IMR-90 (cell line): Measurements from ENCODE around the gene BSPRY. TPM values are rescaled to one million over a fixed set of nuclear protein-coding genes. Genes with fewer than 3 reads are reported as not detected.

Experiments
- ATAC-seq: fragments of 200-7000 bp; cut with Tn5 transposase; 2 replicates; pipeline ENCODE4 v1.9.1; 2020; ENCODE audit warnings: low read depth, mild to moderate bottlenecking, moderate library complexity
- BruUV-seq: library from RNA; stranded (reverse); fragments of 400-500 nt; replicated peaks from 2 replicates; lab custom pipeline; 2021; lab: Mats Ljungman, UMichigan
- CTCF ChIA-PET: fragments of 300-600 bp; formaldehyde crosslinking; extraction: SDS; loops from one replicate; lab custom pipeline; 2021; ENCODE audit warnings: antibody characterized with exemption; lab: Yijun Ruan, JAX
- POLR2A ChIA-PET: fragments of 300-600 bp; sonication (Branson Sonifier 250); formaldehyde crosslinking; loops from one replicate; lab custom pipeline; 2022; ENCODE audit warnings: antibody characterized with exemption; ENCODE audit not compliant: unreplicated experiment; lab: Charles Lee
- DNase-seq: peaks from one replicate; pipeline ENCODE4 v3.0.0; 2013
- H2AFZ ChIP-seq: replicated peaks from 2 replicates; pipeline ENCODE3; 2013; ENCODE audit warnings: low read length, mild to moderate bottlenecking; ENCODE audit not compliant: poor library complexity
- H2AK5ac ChIP-seq: 2 replicates; pipeline ENCODE4 v1.6.1; 2013; ENCODE audit warnings: low read depth, low read length, inconsistent platforms
- H2AK9ac ChIP-seq: replicated peaks from 2 replicates; pipeline ENCODE3; 2013; ENCODE audit warnings: mild to moderate bottlenecking, low read depth, low read length, moderate library complexity; ENCODE audit not compliant: poor library complexity
- H2BK120ac ChIP-seq: 2 replicates; pipeline ENCODE4 v1.6.1; 2013; ENCODE audit warnings: low read depth, low read length, inconsistent platforms
- H2BK15ac ChIP-seq: 3 replicates; pipeline ENCODE4 v1.6.1; 2013; ENCODE audit warnings: low read depth, low read length, inconsistent platforms
- H2BK20ac ChIP-seq: 2 replicates; pipeline ENCODE4 v1.6.1; 2013; ENCODE audit warnings: low read depth, mild to moderate bottlenecking, inconsistent platforms, low read length, moderate library complexity
- H2BK5ac ChIP-seq: 2 replicates; pipeline ENCODE4 v1.6.1; 2013; ENCODE audit warnings: mild to moderate bottlenecking, low read depth, low read length, inconsistent platforms; ENCODE audit not compliant: poor library complexity, severe bottlenecking
- H3K14ac ChIP-seq: replicated peaks from 2 replicates; pipeline ENCODE4 v1.6.1; 2013; ENCODE audit warnings: low read depth, low read length, inconsistent platforms
- H3K18ac ChIP-seq: 2 replicates; pipeline ENCODE4 v1.6.1; 2013; ENCODE audit warnings: low read depth, low read length, control low read depth
- H3K23ac ChIP-seq: 2 replicates; pipeline ENCODE4 v1.6.1; 2013; ENCODE audit warnings: low read depth, low read length, inconsistent platforms
- H3K27ac ChIP-seq: 2 replicates; pipeline ENCODE4 v1.5.1; 2013; ENCODE audit warnings: mild to moderate bottlenecking, control low read depth, low read length; ENCODE audit not compliant: insufficient read depth
- H3K27me3 ChIP-seq: 2 replicates; pipeline ENCODE4 v1.6.1; 2013; ENCODE audit warnings: low read length; ENCODE audit not compliant: control insufficient read depth, insufficient read depth
- H3K36me3 ChIP-seq: 2 replicates; pipeline ENCODE4 v1.6.1; 2013; ENCODE audit warnings: low read length, mixed read lengths; ENCODE audit not compliant: control insufficient read depth, insufficient read depth
- H3K4ac ChIP-seq: 2 replicates; pipeline ENCODE4 v1.6.1; 2013; ENCODE audit warnings: low read depth, low read length, inconsistent platforms
- H3K4me1 ChIP-seq: 2 replicates; pipeline ENCODE4 v1.6.1; 2013; ENCODE audit warnings: low read length, mixed read lengths; ENCODE audit not compliant: control insufficient read depth, insufficient read depth
- H3K4me2 ChIP-seq: 2 replicates; pipeline ENCODE4 v1.6.1; 2013; ENCODE audit warnings: low read depth, mild to moderate bottlenecking, control low read depth, low read length, moderate library complexity
- H3K4me3 ChIP-seq: 2 replicates; pipeline ENCODE4 v1.5.1; 2013; ENCODE audit warnings: low read depth, mild to moderate bottlenecking, control low read depth, low read length, moderate library complexity; ENCODE audit not compliant: insufficient read depth
- H3K56ac ChIP-seq: 2 replicates; pipeline ENCODE4 v1.6.1; 2013; ENCODE audit warnings: low read length, inconsistent platforms; ENCODE audit not compliant: insufficient read depth; ENCODE audit errors: extremely low read depth
- H3K79me1 ChIP-seq, 2 experiments: 2 replicates each; pipeline ENCODE4 v1.6.1; 2013; ENCODE audit warnings: low read length in 2 of 2, inconsistent platforms in 1 of 2, low read depth in 1 of 2
- H3K9ac ChIP-seq: 2 replicates; pipeline ENCODE4 v1.6.1; 2013; ENCODE audit warnings: low read depth, low read length, control low read depth
- H3K9me1 ChIP-seq: 2 replicates; pipeline ENCODE4 v1.6.1; 2013; ENCODE audit warnings: low read length, inconsistent platforms; ENCODE audit not compliant: insufficient read depth
- H3K9me3 ChIP-seq: 2 replicates; pipeline ENCODE4 v1.6.1; 2013; ENCODE audit warnings: low read length; ENCODE audit not compliant: control insufficient read depth, insufficient read depth
- H4K20me1 ChIP-seq: 2 replicates; pipeline ENCODE4 v1.6.1; 2013; ENCODE audit warnings: low read length, inconsistent platforms; ENCODE audit not compliant: insufficient read depth
- H4K5ac ChIP-seq: 2 replicates; pipeline ENCODE4 v1.6.1; 2013; ENCODE audit warnings: mild to moderate bottlenecking, low read depth, low read length, control low read depth
- H4K8ac ChIP-seq, 2 experiments: 2 replicates each; pipeline ENCODE4 v1.6.1; 2013; ENCODE audit warnings: low read depth in 2 of 2, low read length in 2 of 2, control low read depth in 1 of 2, inconsistent platforms in 1 of 2
- H4K91ac ChIP-seq: 2 replicates; pipeline ENCODE4 v1.6.1; 2013; ENCODE audit warnings: low read depth, low read length, inconsistent platforms; ENCODE audit not compliant: insufficient read depth
- CEBPB ChIP-seq: IDR thresholded peaks from 2 replicates; pipeline ENCODE4 v1.6.1; 2012; ENCODE audit warnings: low read depth, low read length, improper control_type of control experiment
- CTCF ChIP-seq: conservative IDR thresholded peaks from 2 replicates; pipeline ENCODE4 v1.5.1; 2012; ENCODE audit warnings: mild to moderate bottlenecking, low read depth, low read length, improper control_type of control experiment
- MAFK ChIP-seq: IDR thresholded peaks from 2 replicates; pipeline ENCODE4 v1.6.1; 2012; ENCODE audit warnings: low read depth, low read length, improper control_type of control experiment
- MXI1 ChIP-seq: IDR thresholded peaks from 2 replicates; pipeline ENCODE4 v1.6.1; 2012; ENCODE audit warnings: low read depth, mild to moderate bottlenecking, low read length, moderate library complexity, borderline replicate concordance
- NFE2L2 ChIP-seq: fragments of 150-350 bp; IDR thresholded peaks from 2 replicates; pipeline ENCODE4 v1.6.1; 2016; ENCODE audit warnings: low read depth, mild to moderate bottlenecking, low read length
- RAD21 ChIP-seq: IDR thresholded peaks from 2 replicates; pipeline ENCODE4 v1.6.1; 2012; ENCODE audit warnings: low read length, improper control_type of control experiment
- RFX5 ChIP-seq: IDR thresholded peaks from 2 replicates; pipeline ENCODE4 v1.8.0; 2012; ENCODE audit warnings: low read depth, mild to moderate bottlenecking, low read length, moderate library complexity
- SMC3 ChIP-seq: fragments of 150-350 bp; IDR thresholded peaks from 2 replicates; pipeline ENCODE4 v1.6.1; 2016; ENCODE audit warnings: low read depth, mild to moderate bottlenecking, antibody characterized with exemption, low read length, moderate library complexity
- WGBS, 2 experiments: methylation state at CpG; one replicate each; pipeline versions ENCODE4 v1.1.5 to v1.1.7; 2013; ENCODE audit warnings: missing lambda C conversion rate in 2 of 2; ENCODE audit not compliant: insufficient read length in 1 of 2; ENCODE audit errors: extremely low coverage in 2 of 2; 5-methylcytosine and 5-hydroxymethylcytosine counted together
- dilution Hi-C: fragments of 300-500 bp; cut with HindIII; formaldehyde crosslinking; loops from one replicate; pipeline ENCODE4 v1.14.3; 2018; ENCODE audit warnings: low sequenced_read_pairs; ENCODE audit not compliant: unreplicated experiment
- in situ Hi-C: fragments of 300-500 bp; cut with MboI; formaldehyde crosslinking; loops from 3 replicates; pipeline ENCODE4 v1.14.3; 2019; ENCODE audit warnings: low sequenced_read_pairs, inconsistent platforms, mixed read lengths
- intact Hi-C: fragments of 100-400 bp; cut with micrococcal nuclease; formaldehyde crosslinking; loops from 2 replicates; pipeline ENCODE4 v1.10.0; 2022
- polyA plus RNA-seq, 3 experiments: library from polyadenylated mRNA; depleted of rRNA; stranded (reverse); fragments of >200 nt; gene quantifications; 2 replicates each; pipeline ENCODE4 v1.2.3, GENCODE V29; 2012; ENCODE audit warnings: low replicate concordance in 1 of 3
- total RNA-seq: library from RNA; depleted of rRNA; stranded (reverse); fragments of >200 nt; gene quantifications from 2 replicates; pipeline ENCODE4 v1.2.3, GENCODE V29; 2012

The BSPRY gene
- total and polyA plus RNA-seq, 2 of the 4 experiments (the other 2 are of a cell fraction), result not detected

- ATAC-seq (peak; percentile 88), DNase-seq (peak; percentile 59)
- in situ Hi-C loops, result loop anchor here (10.0 kb wide), 1 partner anchor 345 kb away; no protein-coding TSS in a partner anchor
- no peaks in the 10 kb centered on the region for H3K9me1 ChIP-seq
- TF ChIP-seq CEBPB, result no peak
- peak; percentile 87 for TF ChIP-seq CTCF
- no peak for TF ChIP-seq RFX5
- TF ChIP-seq RAD21, result peak; percentile 83
- peak; percentile 76 for TF ChIP-seq SMC3
- peak; percentile 22; the same call in 1 of the 2 replicates for TF ChIP-seq MAFK
- no peak for TF ChIP-seq MXI1
- TF ChIP-seq NFE2L2, result no peak
- no peaks in the 10 kb centered on the region for H3K36me3 ChIP-seq
- no peaks in the 10 kb centered on the region for H4K20me1 ChIP-seq
- no peaks in the 10 kb centered on the region for H3K4me1 ChIP-seq
- dilution Hi-C loops, result no loop called here
- no CpG with 5 or more reads among the region's 2 CpGs for whole genome bisulfite sequencing, 2 experiments
- no peak overlapping the region for H2AK9ac ChIP-seq
- no peak overlapping the region for H3K56ac ChIP-seq
- H2AFZ ChIP-seq, result no peak overlapping the region
- H3K4me2 ChIP-seq, result no peak overlapping the region
- no peak overlapping the region for H2BK5ac ChIP-seq
- no peak overlapping the region for H4K8ac ChIP-seq
- H3K14ac ChIP-seq, result no peak overlapping the region
- H2AK5ac ChIP-seq, result no peak overlapping the region
- no peak overlapping the region for H3K27ac ChIP-seq
- H4K91ac ChIP-seq, result no peak overlapping the region
- intact Hi-C loops, result loop anchor here (1.0 to 2.0 kb wide), 3 partner anchors 98 to 349 kb away; no protein-coding TSS in a partner anchor
- no peak overlapping the region for H2BK20ac ChIP-seq
- H3K27me3 ChIP-seq, result peaks cover 10% of the 10 kb centered on the region; the same call in 1 of the 2 replicates
- H3K9ac ChIP-seq, result no peak overlapping the region
- no peak overlapping the region for H3K4ac ChIP-seq
- H3K4me3 ChIP-seq, result no peak overlapping the region
- BruUV-seq, result no TSS peak
- H2BK120ac ChIP-seq, result no peak overlapping the region
- ChIA-PET POLR2A (no interaction called here), CTCF (interaction anchor here (0.6 to 1.1 kb wide), 3 partner anchors 278 to 350 kb away, joined by 3 to 8 read pairs (median 4); no protein-coding TSS in a partner anchor)
- no peaks in the 10 kb centered on the region for H3K9me3 ChIP-seq
- H3K18ac ChIP-seq, result no peak overlapping the region
- H3K23ac ChIP-seq, result no peak overlapping the region
- H3K79me1 ChIP-seq, result no peaks in the 10 kb centered on the region
- no peak overlapping the region for H4K5ac ChIP-seq
- H2BK15ac ChIP-seq, result no peak overlapping the region
Observed at GRCh38 chr9:113309204-113309813, 40.0 kb upstream of the BSPRY start.
